Measurements from ENCODE around the gene HIVEP2. TPM values are rescaled to one million over a fixed set of nuclear protein-coding genes. Genes with fewer than 3 reads are reported as not detected.

Gene HIVEP2
- total and polyA plus RNA-seq, 4 donors, result 3.0 to 23.8 (median 11.2) TPM

GRCh38 chr6:142881290-142881689 is 63.7 kb downstream of the HIVEP2 start:
- H3K27me3 ChIP-seq (ENCODE audit: control insufficient read depth in 3 of 3, insufficient read depth in 3 of 3, low read length in 2 of 3), result no peaks in the 10 kb centered on the region
- H3K36me3 ChIP-seq (ENCODE audit: control insufficient read depth in 4 of 4, insufficient read depth in 4 of 4, low read length in 4 of 4), result no peaks in the 10 kb centered on the region
- no peak overlapping the region for H3K9ac ChIP-seq (ENCODE audit: insufficient read depth in 1 of 2, low read length in 2 of 2)
- WGBS, 2 donors, result 95 to 96% methylated on average over 1 of the region's 1 CpG
- H3K4me1 ChIP-seq (ENCODE audit: control insufficient read depth in 5 of 5, insufficient read depth in 5 of 5, low read length in 5 of 5), result peaks cover 7 to 22% (median 12%) of the 10 kb centered on the region in 5 donors
- no peak for TF ChIP-seq CTCF (IDR thresholded peaks at IDR 0.05; ENCODE audit: control extremely low read depth, extremely low read depth)
- no peak overlapping the region for H3K4me3 ChIP-seq
- ATAC-seq (ENCODE audit: insufficient read depth, low FRiP score), result no peak
- no peaks in the 10 kb centered on the region for H3K9me3 ChIP-seq (ENCODE audit: control insufficient read depth in 4 of 4, insufficient read depth in 3 of 4, low read length in 3 of 4)
- H3K27ac ChIP-seq (ENCODE audit: low read depth in 1 of 2, low read length in 1 of 2), result no peak overlapping the region
- DNase-seq, result no peak

GRCh38 chr6:142880201-142880600 is 64.8 kb downstream of the HIVEP2 start:
- no peak overlapping the region for H3K4me3 ChIP-seq
- no peak overlapping the region for H3K27ac ChIP-seq (ENCODE audit: low read depth in 1 of 2, low read length in 1 of 2)
- no peak overlapping the region for H3K9ac ChIP-seq (ENCODE audit: insufficient read depth in 1 of 2, low read length in 2 of 2)
- ATAC-seq (ENCODE audit: insufficient read depth, low FRiP score) (no peak), DNase-seq (no peak)
- WGBS, 2 donors, result 96 to 99% methylated on average over 2 of the region's 2 CpGs
- TF ChIP-seq CTCF (IDR thresholded peaks at IDR 0.05; ENCODE audit: control extremely low read depth, extremely low read depth), result no peak
- H3K4me1 ChIP-seq (ENCODE audit: control insufficient read depth in 5 of 5, insufficient read depth in 5 of 5, low read length in 5 of 5), result peaks cover 3 to 21% (median 10%) of the 10 kb centered on the region in 5 donors
- no peaks in the 10 kb centered on the region for H3K9me3 ChIP-seq (ENCODE audit: control insufficient read depth in 4 of 4, insufficient read depth in 3 of 4, low read length in 3 of 4)
- H3K27me3 ChIP-seq (ENCODE audit: control insufficient read depth in 3 of 3, insufficient read depth in 3 of 3, low read length in 2 of 3), result no peaks in the 10 kb centered on the region
- H3K36me3 ChIP-seq (ENCODE audit: control insufficient read depth in 4 of 4, insufficient read depth in 4 of 4, low read length in 4 of 4), result no peaks in the 10 kb centered on the region

- DNase-seq, result no peak
- Histone ChIP-seq H3K36me3 (ENCODE audit: control insufficient read depth in 4 of 4, insufficient read depth in 4 of 4, low read length in 4 of 4) (no peaks in the 10 kb centered on the region), H3K9ac (ENCODE audit: insufficient read depth in 1 of 2, low read length in 2 of 2) (no peak overlapping the region), H3K27ac (ENCODE audit: low read depth in 1 of 2, low read length in 1 of 2) (no peak overlapping the region), H3K4me1 (ENCODE audit: control insufficient read depth in 5 of 5, insufficient read depth in 5 of 5, low read length in 5 of 5) (peaks cover 0 to 25% (median 7%) of the 10 kb centered on the region in 5 donors), H3K27me3 (ENCODE audit: control insufficient read depth in 3 of 3, insufficient read depth in 3 of 3, low read length in 2 of 3) (no peaks in the 10 kb centered on the region), H3K4me3 (no peak overlapping the region), H3K9me3 (ENCODE audit: control insufficient read depth in 4 of 4, insufficient read depth in 3 of 4, low read length in 3 of 4) (no peaks in the 10 kb centered on the region)
- ATAC-seq (ENCODE audit: insufficient read depth, low FRiP score), result no peak
- no peak for TF ChIP-seq CTCF (IDR thresholded peaks at IDR 0.05; ENCODE audit: control extremely low read depth, extremely low read depth)
- 91 to 98% methylated on average over 2 of the region's 2 CpGs for WGBS, 2 donors
These were observed 65.4 kb downstream of the HIVEP2 start for GRCh38 chr6:142879527-142879926.

GRCh38 chr6:142879076-142879475 is 65.9 kb downstream of the HIVEP2 start:
- ATAC-seq (ENCODE audit: insufficient read depth, low FRiP score) (no peak), DNase-seq (no peak)
- H3K27me3 ChIP-seq (ENCODE audit: control insufficient read depth in 3 of 3, insufficient read depth in 3 of 3, low read length in 2 of 3), result no peaks in the 10 kb centered on the region
- H3K27ac ChIP-seq (ENCODE audit: low read depth in 1 of 2, low read length in 1 of 2), result no peak overlapping the region
- H3K4me1 ChIP-seq (ENCODE audit: control insufficient read depth in 5 of 5, insufficient read depth in 5 of 5, low read length in 5 of 5), result peaks cover 0 to 24% (median 6%) of the 10 kb centered on the region in 5 donors
- TF ChIP-seq CTCF (IDR thresholded peaks at IDR 0.05; ENCODE audit: control extremely low read depth, extremely low read depth), result no peak
- 80 to 89% methylated on average over 6 of the region's 6 CpGs for WGBS, 2 donors
- H3K9ac ChIP-seq (ENCODE audit: insufficient read depth in 1 of 2, low read length in 2 of 2), result no peak overlapping the region
- no peak overlapping the region for H3K4me3 ChIP-seq
- H3K9me3 ChIP-seq (ENCODE audit: control insufficient read depth in 4 of 4, insufficient read depth in 3 of 4, low read length in 3 of 4), result no peaks in the 10 kb centered on the region
- no peaks in the 10 kb centered on the region for H3K36me3 ChIP-seq (ENCODE audit: control insufficient read depth in 4 of 4, insufficient read depth in 4 of 4, low read length in 4 of 4)

Measured in lung (tissue), 12 donors.